GM18505 (cell line): ENCODE data around the gene CARD19.

Experiments used
- ATAC-seq: cut with Tn5 transposase; IDR thresholded peaks from one replicate; pipeline ENCODE4 v1.9.1; 2021; ENCODE audit not compliant: unreplicated experiment
- POLR2A ChIP-seq: IDR thresholded peaks from 4 replicates; pipeline ENCODE4 v1.6.1; 2011; ENCODE audit warnings: borderline replicate concordance; ENCODE audit not compliant: insufficient read depth, insufficient read length; ENCODE audit errors: extremely low read depth

CARD19 gene

DNA sequence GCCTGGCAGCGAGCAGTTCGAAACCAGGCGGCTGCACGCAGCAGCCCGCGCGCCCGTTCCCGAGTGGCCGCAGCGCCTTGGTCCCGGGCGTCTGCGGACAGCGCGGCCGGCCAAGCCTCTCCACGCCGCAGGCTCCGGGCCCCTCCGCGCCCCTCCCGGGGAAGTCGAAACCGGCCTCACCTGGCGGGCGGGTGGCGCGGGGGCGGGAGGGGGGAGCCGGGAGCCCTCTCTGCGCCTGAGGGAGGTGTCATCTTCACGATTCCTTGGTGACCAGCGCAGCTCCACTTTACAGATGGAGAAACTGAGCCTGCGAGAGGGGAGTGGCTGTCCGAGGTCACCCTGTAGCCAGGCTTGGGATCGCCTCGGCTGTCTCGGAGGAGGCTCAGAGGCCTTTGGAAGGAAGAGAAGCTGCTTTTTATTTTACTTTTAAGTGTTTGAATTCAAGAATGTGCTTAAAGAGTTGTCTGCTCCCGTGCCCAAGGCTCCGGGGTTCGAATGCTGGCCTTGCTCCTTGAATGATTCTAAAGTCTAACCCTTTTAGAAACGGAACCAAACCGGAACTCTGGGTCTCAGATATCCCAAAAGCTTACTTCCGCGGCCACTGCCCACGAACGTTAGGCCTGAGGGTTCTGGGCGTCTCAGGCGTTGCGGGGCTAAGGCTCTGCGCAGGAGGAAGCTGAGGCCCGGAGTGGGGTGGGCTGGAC, 36.9 kb upstream of the CARD19 start:
- ATAC-seq = peak; percentile 29
- TF ChIP-seq POLR2A = no peak

DNA sequence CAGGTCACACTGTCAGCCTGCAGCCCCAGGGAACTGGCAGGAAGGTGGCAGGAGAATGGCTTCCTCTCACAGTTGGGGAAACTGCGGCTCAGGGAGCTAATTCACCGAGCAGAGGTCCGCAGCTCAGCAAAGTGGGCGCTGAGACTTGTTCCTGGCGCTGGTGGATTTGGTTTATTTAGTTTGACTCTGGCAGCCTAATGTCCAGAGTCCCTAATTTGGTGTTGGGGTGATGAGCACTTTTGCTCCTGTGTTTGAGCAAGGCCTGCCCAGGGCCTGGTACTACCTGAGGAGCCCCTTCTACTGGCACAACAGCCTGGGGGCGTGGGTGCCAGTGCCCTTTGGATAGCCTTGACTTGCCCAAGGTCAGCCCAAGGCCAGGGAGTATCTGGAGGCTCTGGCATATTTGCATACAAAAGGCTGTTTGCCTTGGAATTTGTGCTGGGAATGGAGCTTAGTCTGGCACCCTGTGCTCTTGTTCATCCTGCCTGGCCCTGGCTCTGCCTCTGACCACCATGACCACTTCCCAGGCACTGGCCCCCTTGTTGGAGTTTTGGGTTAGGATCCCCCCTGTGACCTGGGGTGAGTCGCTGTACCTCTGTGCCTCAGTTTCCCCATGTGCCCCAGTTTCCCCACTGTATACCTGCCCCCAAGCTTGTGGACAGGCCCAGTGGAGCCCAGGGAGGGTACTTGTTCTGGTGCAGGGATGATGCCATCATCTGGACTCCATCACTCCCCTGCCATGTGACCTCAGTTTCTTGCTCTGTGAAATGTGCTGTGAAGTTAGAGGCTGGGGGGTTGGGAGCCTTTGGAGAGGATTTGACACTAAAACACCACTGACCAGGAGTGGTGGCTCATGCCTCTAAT, 36.1 kb upstream of the CARD19 start:
- ATAC-seq = no peak
- TF ChIP-seq POLR2A = peak; percentile 15

DNA sequence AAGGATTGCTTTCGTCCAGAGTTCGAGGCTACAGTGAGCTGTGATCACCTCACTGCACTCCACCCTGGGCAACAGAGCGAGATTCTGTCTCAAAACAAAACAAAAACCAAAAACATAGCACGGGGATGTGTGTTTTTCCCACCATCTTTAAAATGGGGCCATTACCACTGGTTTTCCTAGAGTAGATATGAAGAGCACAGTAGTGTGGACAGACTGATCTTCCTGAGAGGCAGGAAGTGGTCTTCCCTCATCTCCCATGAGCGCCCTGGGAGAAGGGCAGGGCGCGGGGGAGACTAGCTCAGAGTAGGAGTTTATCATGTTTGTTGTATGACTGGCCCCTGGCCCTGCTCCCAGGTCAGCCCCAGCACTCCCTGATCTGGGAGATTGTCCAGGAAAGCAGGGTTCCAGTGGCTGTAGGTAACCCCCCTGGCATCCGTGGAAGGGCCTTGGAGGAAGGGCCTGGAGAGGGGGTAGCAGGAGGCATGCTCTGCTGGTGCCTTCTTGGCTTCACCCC, 35.2 kb upstream of the CARD19 start:
- ATAC-seq = no peak
- no peak for TF ChIP-seq POLR2A

DNA sequence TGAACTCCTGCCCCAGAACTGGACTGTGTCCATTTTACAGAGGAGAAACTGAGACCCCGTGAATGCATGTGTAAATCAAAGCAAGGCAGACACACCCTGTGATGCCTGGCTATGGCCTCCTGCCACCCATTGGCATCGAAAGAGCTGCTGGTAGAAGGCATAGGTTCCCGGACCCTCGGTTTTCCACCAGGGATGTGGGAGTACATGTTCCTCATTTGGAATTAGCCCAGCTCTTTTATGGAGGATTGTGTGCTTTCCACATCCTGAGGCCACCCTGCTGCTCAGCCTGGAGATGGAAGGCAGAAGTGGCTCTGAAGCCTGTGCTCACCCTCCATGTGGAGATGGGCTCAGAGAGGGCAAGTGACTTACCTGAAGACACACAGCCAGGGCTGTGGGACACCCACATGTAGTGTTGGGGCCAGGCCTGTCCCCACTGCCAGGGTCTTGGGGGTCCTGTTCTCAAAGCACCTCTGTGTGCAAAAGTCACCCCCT, 34.7 kb upstream of the CARD19 start:
- ATAC-seq = no peak
- no peak for TF ChIP-seq POLR2A

DNA sequence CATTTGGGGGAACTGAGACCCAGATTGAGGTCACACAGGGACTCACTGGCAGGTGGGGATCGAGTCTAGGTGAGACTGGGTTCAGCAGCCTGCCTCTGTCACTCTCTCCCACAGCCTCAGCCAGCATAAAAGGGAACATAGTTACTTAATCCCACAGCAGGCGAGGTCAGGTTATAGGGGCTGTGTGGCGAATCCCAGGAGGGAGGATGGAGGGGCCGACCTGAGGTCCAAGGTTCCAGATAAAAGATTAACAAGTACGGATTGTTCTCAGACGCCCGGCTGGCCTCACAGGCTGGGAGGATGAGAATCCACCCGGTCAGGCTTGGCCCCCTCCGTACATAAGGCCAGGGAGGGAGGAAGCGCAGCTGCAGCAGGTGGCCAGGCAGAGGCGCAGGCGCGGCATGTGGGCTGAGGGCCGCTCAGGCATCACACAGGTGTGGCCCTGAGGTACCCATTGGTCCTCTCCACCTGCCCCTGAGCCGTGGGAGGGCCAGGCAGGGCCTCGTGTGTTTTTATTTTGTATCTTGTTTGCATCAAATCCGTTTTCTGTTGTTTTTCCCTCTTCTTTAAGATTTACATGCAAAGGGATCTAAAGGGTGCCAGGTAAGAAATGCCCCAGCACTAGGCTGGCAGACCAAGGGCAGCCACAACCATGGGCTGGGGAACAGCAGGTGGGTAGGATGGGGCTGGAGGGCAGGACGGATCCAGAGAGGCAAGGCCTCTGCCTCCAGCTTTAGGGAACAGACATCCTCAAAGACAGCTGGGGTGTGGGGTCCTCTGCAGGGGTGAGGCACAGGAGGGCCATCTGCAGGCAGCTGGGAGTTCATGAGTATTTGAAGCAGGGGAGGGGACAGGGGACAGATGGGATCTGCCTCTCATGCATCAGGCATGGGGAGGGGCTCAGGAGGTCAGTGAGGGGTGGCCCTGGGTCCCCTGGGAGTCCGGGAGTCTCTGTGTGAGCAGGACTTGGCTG, 33.9 kb upstream of the CARD19 start:
- peak; percentile 26 for TF ChIP-seq POLR2A

DNA sequence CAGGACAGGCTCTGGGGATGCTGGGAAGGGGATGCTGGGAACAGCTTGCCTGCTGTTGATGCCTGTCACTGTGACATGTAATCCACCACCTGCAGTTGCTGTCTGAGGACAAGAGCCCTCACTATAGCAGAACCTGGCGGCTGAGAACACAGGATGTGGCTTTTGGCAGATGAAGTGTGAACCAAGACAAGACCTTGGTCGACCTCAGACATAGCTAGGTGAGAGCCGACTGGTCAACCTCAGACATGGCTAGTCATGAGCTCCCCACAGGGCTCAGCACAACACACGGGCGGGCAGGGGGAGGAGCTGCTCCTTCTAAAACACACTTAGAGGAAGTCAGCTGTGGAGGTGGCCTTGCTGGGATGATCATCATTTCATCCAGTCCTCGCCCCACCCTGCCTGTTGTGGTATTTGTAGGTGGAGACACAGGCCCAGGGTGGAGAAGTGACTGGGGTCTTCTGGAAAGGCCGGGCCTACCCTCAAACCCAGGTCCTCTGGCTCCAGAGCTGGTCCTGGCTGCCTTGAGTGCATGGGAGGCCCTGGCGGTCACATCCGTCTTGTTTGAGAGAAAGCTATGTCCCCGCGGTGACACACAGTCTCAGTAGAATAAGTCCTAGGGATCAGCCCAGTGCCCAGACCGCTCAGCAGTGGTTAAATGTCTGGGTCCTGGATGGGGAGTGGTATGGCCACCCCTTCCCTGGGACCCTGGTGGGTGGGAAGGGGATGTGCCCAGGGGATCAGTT, 31.5 kb upstream of the CARD19 start:
- peak; percentile 80 for ATAC-seq
- TF ChIP-seq POLR2A = peak; percentile 78

More for the DNA sequence above, 33.9 kb upstream of the CARD19 start:
- no peak for ATAC-seq

DNA sequence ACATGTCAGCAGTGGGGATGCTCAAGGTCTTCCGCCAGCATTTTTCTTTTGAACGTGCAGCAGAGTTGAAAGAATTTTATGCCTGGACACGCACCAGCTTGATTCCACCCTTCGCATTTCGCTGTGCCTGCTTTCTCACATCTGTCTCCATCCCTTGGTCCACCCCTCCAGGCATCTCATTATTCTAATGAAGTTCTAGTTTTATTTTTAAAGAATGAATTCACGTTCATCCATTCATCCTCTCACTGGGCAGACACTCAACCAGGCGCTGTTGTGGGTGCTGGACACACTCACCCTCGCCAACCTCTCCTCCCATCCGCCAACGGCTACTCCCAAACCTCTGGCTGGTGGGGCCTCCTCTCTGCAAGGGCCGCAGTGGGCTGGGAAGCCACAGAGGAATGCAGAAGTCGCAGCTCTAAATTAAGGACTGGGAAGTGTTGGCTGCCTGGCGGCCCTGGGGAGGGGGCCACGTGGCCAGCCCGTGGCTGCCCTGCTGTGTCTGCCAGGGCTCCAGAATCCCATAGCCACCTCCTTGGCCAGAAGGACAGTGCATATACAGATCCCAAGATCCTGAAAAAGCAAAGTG, 30.8 kb upstream of the CARD19 start:
- ATAC-seq = no peak
- no peak for TF ChIP-seq POLR2A

DNA sequence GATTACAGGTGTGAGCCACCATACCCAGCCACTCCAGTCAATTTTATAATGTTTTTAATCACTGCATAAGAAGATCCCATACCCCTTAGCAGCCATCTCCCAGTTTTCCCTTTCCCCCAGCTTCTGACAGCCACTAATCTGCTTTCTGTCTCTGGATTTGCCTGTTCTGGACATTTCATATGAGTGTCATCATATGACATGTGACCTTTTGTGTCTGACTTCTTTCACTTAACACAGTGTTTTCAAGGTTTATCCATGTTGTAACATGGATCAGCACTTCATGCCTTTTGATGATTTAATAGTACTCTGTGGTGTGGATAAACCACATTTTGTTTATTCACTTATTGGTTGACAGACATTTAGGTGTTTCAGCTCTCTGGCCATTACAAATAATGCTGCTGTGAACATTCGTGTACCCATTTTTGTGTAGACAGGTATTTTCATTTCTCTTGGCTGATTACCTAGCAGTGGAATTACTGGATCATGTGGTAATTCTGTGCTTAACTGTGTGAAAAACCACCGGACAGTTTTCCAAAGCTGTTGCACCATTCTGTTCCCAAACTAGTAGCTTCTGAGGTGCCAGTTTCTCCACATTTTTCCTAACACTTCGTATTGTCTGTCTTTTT, 28.9 kb upstream of the CARD19 start:
- ATAC-seq = no peak
- TF ChIP-seq POLR2A = no peak

DNA sequence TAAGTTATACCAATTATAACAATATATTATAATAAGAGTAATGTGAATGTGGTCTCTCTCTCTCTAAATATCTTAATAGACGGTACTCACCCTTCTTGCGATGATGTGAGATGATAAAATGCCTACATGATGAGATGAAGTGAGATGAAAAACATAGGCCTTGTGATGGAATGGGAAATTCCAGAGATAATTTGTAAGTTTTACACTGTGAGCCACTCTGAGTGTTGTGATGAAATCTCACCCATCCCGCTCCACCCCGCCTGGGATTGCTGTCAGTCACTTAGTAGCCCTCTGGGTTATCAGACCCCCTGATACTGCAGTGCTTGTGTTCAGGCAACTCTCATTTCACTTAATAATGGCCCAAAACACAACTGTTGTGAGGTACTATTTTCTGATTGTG, 27.1 kb upstream of the CARD19 start:
- ATAC-seq = no peak
- TF ChIP-seq POLR2A = no peak

DNA sequence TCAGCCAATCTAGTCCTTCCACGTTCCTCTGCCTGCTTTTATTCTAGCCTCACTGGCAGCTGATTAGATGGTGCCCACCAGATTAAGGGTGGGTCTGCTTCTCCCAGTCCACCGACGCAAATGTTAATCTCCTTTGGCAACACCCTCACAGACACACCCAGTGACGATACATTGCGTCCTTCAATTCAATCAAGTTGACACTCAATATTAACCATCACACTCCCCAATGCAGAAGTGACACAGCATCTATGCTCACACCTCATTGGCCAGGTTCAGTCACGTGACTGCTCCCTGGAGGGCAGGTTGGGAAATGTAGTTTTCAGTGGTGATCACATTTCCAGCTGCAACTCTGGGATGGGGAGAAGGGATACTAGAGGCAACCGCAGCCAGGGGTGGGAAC, 24.6 kb upstream of the CARD19 start:
- TF ChIP-seq POLR2A = no peak
- ATAC-seq = no peak

DNA sequence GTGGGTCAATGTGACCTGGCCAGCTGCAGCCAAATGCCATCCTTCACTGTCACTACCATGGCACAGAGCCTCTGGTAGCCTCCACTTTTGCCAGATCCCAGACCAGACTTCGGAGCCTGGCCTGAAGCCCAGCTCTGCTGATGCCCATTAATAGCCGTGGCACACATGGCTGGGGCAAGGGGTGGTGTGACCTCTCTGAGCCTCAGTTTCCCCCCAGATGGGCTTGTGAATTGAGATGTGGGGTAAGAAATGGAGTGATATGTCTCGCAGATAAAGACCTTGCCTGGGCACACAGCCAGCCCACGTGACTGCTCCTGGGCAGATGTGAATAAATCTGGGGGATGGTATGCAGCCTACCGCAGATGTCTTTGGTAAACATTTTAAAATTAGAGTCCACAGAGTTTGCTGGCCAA, 23.6 kb upstream of the CARD19 start:
- ATAC-seq = no peak
- no peak for TF ChIP-seq POLR2A
